Neutrophil (primary cell): Measurements from ENCODE around the gene NCOA3.

Experiments used
- H3K27ac ChIP-seq: fragments of 200-600 bp; sonication (generic); 2 replicates; pipeline ENCODE4 v1.5.1; 2016; ENCODE audit warnings: mild to moderate bottlenecking, moderate library complexity
- H3K27me3 ChIP-seq: fragments of 200-600 bp; sonication (generic); 2 replicates; pipeline ENCODE4 v1.6.0; 2016; ENCODE audit warnings: mild to moderate bottlenecking
- H3K36me3 ChIP-seq: fragments of 200-600 bp; sonication (generic); 2 replicates; pipeline ENCODE4 v1.5.1; 2017
- H3K4me1 ChIP-seq, 2 experiments: fragments of 200-600 bp in 1 of 2; sonication (generic) in 1 of 2; 1 replicate in 1 of 2; 2 replicates in 1 of 2; pipeline versions ENCODE4 v1.5.1 to v1.6.1; 2013 to 2016; ENCODE audit warnings: low read depth in 1 of 2, low read length in 1 of 2, mild to moderate bottlenecking in 1 of 2, moderate library complexity in 1 of 2; ENCODE audit not compliant: control insufficient read depth in 1 of 2, insufficient read depth in 1 of 2
- H3K4me3 ChIP-seq, 2 experiments: fragments of 200-600 bp in 1 of 2; sonication (generic) in 1 of 2; 1 replicate in 1 of 2; 2 replicates in 1 of 2; pipeline ENCODE4 v1.5.1; 2013 to 2016; ENCODE audit warnings: low read depth in 1 of 2, low read length in 1 of 2, mild to moderate bottlenecking in 1 of 2, moderate library complexity in 1 of 2
- H3K9me3 ChIP-seq: fragments of 200-600 bp; sonication (generic); 2 replicates; pipeline ENCODE4 v1.5.1; 2016
- TF ChIP-seq, protein P1 (sequence below): fragments of 200-600 bp; sonication (generic); IDR thresholded peaks from 2 replicates; pipeline ENCODE4 v1.5.1; 2016; ENCODE audit warnings: antibody characterized with exemption

The NCOA3 gene

DNA sequence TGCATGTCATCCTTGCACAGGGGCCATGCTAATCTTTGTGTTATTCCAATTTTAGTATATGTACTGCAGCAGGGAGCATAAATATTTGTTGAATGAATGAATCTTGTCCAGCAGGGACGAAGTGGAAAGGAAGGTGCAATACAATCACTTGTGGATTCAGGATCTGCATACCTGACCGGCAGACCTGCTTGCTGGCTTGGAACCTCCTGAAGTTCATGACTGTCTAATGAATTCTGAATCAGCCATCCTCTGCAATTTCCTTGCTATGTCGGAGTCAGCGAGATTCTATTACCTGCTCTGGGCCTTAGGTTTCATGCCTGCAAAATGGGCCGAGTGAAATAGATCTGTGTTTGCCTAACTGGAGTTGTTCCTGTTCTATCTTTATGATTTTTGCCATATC is 17.4 kb upstream of the NCOA3 start:
- Histone ChIP-seq H3K27me3 (no peaks in the 10 kb centered on the region), H3K36me3 (no peaks in the 10 kb centered on the region), H3K4me1 (no peaks in the 10 kb centered on the region), H3K27ac (no peak overlapping the region), H3K4me3 (no peak overlapping the region), H3K9me3 (no peaks in the 10 kb centered on the region)
- TF ChIP-seq, protein P1, sequence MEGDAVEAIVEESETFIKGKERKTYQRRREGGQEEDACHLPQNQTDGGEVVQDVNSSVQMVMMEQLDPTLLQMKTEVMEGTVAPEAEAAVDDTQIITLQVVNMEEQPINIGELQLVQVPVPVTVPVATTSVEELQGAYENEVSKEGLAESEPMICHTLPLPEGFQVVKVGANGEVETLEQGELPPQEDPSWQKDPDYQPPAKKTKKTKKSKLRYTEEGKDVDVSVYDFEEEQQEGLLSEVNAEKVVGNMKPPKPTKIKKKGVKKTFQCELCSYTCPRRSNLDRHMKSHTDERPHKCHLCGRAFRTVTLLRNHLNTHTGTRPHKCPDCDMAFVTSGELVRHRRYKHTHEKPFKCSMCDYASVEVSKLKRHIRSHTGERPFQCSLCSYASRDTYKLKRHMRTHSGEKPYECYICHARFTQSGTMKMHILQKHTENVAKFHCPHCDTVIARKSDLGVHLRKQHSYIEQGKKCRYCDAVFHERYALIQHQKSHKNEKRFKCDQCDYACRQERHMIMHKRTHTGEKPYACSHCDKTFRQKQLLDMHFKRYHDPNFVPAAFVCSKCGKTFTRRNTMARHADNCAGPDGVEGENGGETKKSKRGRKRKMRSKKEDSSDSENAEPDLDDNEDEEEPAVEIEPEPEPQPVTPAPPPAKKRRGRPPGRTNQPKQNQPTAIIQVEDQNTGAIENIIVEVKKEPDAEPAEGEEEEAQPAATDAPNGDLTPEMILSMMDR: no peak

DNA sequence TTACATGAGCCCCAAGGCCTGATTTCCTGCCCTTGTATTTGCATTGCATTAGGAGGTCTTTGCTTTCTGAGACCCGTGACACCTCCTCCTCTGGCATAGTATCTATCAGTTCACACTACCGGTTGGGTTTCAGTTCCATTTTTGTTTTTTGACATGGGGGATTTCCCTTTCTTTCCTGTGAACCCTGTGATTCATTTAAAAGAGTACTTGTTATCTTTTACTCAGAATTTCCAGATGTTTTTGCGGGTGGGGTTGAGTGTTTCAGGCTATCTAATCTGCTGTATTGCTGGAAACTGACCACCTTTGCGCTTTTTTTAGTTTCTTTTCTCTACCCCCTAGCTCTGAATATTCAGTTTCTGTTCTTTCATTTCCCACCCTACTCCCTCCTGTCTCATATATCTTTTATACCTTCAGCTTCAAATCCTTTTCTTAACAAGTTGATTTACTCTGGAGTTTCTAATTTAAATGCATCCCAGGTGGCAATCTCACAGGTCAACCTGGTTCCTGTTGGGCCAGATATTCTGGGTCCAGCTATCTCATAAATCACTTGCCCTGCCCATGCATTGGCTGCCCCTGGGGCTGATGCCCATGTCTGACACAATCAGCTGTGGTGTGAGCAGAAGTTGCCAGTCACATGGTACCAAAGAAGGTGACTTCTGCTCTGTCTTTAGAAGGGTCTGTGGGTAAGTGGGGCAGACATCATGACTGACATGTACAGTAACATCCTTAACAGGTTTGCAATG is 14.3 kb upstream of the NCOA3 start:
- Histone ChIP-seq H3K27ac (no peak overlapping the region), H3K27me3 (no peaks in the 10 kb centered on the region), H3K9me3 (no peaks in the 10 kb centered on the region), H3K36me3 (no peaks in the 10 kb centered on the region), H3K4me1 (no peaks in the 10 kb centered on the region), H3K4me3 (no peak overlapping the region)
- TF ChIP-seq, protein P1: no peak

DNA sequence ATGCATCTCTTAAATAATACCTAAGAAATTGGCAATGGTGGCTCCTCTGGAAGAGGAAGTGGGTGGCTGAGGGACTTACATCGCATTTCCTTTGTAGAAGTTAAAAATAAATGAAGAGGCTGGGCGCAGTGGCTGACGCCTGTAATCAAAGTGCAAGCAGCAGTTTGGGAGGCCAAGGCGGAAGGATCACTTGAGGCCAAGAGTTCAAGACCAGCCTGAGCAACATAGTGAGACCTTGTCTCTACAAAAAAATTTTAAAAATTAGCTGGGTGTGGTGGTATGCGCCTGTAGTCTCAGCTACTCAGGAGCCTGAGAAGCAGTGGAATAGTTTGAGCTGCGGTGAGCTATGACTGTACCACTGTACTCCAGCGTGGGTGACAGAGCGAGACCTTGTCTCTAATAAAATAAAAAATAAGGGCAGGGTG is 12.2 kb upstream of the NCOA3 start:
- no peaks in the 10 kb centered on the region for H3K36me3 ChIP-seq
- no peak overlapping the region for H3K4me3 ChIP-seq
- H3K27ac ChIP-seq: no peak overlapping the region
- no peaks in the 10 kb centered on the region for H3K4me1 ChIP-seq
- H3K9me3 ChIP-seq: no peaks in the 10 kb centered on the region
- TF ChIP-seq, protein P1: no peak
- H3K27me3 ChIP-seq: no peaks in the 10 kb centered on the region

DNA sequence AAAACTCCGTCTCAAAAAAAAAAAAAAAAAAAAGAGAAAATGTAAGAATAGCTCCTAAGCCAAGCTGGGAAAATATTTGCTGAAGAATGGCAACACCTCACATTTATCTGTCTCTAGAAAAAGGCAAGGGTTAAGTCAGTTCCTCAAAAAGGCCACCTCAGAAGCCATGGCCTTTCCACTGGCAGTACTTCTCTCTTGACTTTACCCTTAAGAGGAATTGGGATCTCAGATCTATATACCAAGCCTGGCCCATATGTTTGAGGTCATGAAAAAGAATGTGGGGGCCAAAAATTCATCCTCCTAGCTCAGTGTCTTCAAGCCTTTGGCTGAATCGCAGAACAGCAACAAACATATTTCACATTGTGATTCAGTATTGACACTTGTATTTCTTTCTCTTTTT is 10.9 kb upstream of the NCOA3 start:
- H3K4me1 ChIP-seq: no peaks in the 10 kb centered on the region
- H3K27ac ChIP-seq: no peak overlapping the region
- H3K4me3 ChIP-seq: no peak overlapping the region
- no peaks in the 10 kb centered on the region for H3K36me3 ChIP-seq
- H3K27me3 ChIP-seq: no peaks in the 10 kb centered on the region
- no peaks in the 10 kb centered on the region for H3K9me3 ChIP-seq
- TF ChIP-seq, protein P1: no peak

DNA sequence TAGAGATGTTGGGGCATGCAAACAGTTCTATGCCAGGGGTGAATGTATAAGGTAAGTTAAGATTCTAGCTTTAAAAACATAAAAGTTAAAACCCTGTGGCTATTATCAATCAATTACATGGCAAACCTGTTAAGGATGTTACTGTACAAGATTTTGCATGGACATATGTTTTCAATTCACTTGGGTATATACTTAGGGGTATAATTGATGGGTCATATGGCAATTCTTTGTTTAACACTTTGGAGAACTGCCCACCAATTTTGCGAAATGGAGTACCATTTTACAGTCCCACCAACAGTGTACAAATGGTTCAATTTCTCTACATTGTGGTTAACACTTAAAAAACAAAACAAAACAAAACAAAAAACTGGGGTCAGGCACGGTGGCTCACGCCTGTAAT is 9.4 kb upstream of the NCOA3 start:
- H3K27ac ChIP-seq: no peak overlapping the region
- no peaks in the 10 kb centered on the region for H3K9me3 ChIP-seq
- H3K4me3 ChIP-seq: no peak overlapping the region
- TF ChIP-seq, protein P1: no peak
- H3K36me3 ChIP-seq: no peaks in the 10 kb centered on the region
- H3K27me3 ChIP-seq: no peaks in the 10 kb centered on the region
- no peaks in the 10 kb centered on the region for H3K4me1 ChIP-seq
